Tibial nerve (tissue), 4 donors: Measurements from ENCODE around the gene PPP4R3A. TPM values are rescaled to one million over a fixed set of nuclear protein-coding genes. Genes with fewer than 3 reads are reported as not detected.

Experiments
- DNase-seq, 2 donors: peaks; one replicate each; pipeline ENCODE4 v3.0.0-alpha.2; 2019; ENCODE audit warnings: low spot score in 2 of 2
- H3K27ac ChIP-seq, 4 donors: fragments of 200-600 bp; sonication (generic) in 3 of 4; one replicate each; pipeline ENCODE4 v1.5.1; 2017 to 2019; ENCODE audit warnings: mild to moderate bottlenecking in 1 of 4
- H3K27me3 ChIP-seq, 2 donors: fragments of 200-600 bp; sonication (generic) in 1 of 2; one replicate each; pipeline versions ENCODE4 v1.5.1 to v1.6.0; 2017 to 2019
- H3K36me3 ChIP-seq, 3 donors: fragments of 200-600 bp; sonication (generic); one replicate each; pipeline ENCODE4 v1.5.1; 2018 to 2019
- H3K4me1 ChIP-seq, 4 donors: fragments of 200-600 bp; sonication (generic) in 3 of 4; one replicate each; pipeline ENCODE4 v1.5.1; 2017 to 2019
- H3K4me3 ChIP-seq, 4 donors: fragments of 200-600 bp; sonication (generic) in 3 of 4; one replicate each; pipeline ENCODE4 v1.5.1; 2017 to 2019; ENCODE audit warnings: mild to moderate bottlenecking in 1 of 4, moderate library complexity in 1 of 4
- H3K9me3 ChIP-seq, 4 donors: fragments of 200-600 bp; sonication (generic) in 3 of 4; one replicate each; pipeline ENCODE4 v1.5.1; 2017 to 2019
- CTCF ChIP-seq, 5 experiments: fragments of 200-600 bp in 3 of 5; fragments of 450-650 bp in 2 of 5; sonication (generic) in 3 of 5; IDR thresholded peaks; one replicate each; pipeline ENCODE4 v1.5.1; 2016 to 2019; ENCODE audit warnings: antibody characterized with exemption in 5 of 5, mild to moderate bottlenecking in 3 of 5, moderate library complexity in 2 of 5
- EP300 ChIP-seq, 2 donors: sonication (generic); formaldehyde crosslinking; IDR thresholded peaks; one replicate each; pipeline ENCODE4 v1.6.1; 2017; ENCODE audit warnings: antibody characterized with exemption in 2 of 2, mild to moderate bottlenecking in 1 of 2
- POLR2A ChIP-seq, 2 donors: fragments of 450-650 bp; IDR thresholded peaks; one replicate each; pipeline ENCODE4 v1.6.1; 2017; ENCODE audit warnings: antibody characterized with exemption in 2 of 2, mild to moderate bottlenecking in 2 of 2, moderate library complexity in 2 of 2
- WGBS, 2 donors: methylation state at CpG; one replicate each; pipeline ENCODE4 v1.1.5; 2018; 5-methylcytosine and 5-hydroxymethylcytosine counted together
- total RNA-seq, 4 donors: library from RNA; depleted of rRNA; stranded (reverse); fragments of >200 nt; gene quantifications; one replicate each; pipeline ENCODE4 v1.1.0, GENCODE V29; 2016

The PPP4R3A gene
- total RNA-seq, 4 donors from 2014 or later = 63.3 to 104 (median 80.2) TPM

DNA sequence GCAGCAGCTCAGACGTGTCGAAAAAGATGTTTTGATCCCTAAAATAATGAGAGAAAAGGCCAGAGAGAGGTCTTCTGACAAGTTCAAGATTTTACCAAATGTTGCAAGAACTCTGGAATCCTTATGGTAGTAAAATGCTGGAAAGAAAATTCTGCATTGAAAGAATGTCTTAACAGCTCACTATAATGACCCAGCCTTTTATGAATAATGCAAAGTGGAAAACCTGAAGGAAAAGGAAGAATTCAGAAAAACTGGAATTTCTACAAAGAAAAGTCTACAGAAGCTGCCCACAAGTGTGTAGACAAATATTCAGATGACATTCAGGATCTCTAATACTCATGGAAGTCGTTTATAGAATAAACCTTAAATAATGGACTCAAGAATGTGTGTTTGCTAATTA is 90.7 kb downstream of the PPP4R3A start:
- Histone ChIP-seq H3K27ac (no peak overlapping the region), H3K36me3 (no peaks in the 10 kb centered on the region), H3K27me3 (peaks cover 0 to 17% of the 10 kb centered on the region in 2 donors), H3K4me3 (no peak overlapping the region), H3K4me1 (peaks cover 0 to 26% (median 7%) of the 10 kb centered on the region in 4 donors), H3K9me3 (no peaks in the 10 kb centered on the region)
- TF ChIP-seq CTCF (IDR thresholded peaks at IDR 0.05) (no peak), EP300 (IDR thresholded peaks at IDR 0.05) (no peak), POLR2A (IDR thresholded peaks at IDR 0.05) (no peak)
- 45 to 57% methylated on average over 3 of the region's 3 CpGs for WGBS, 2 donors
- DNase-seq = no peak

GRCh38 chr14:91419044-91419397 is 91.1 kb downstream of the PPP4R3A start:
- Histone ChIP-seq H3K36me3 (no peaks in the 10 kb centered on the region), H3K4me3 (peak overlapping the region in 1 of 4 donors; percentile 28), H3K27me3 (peaks cover 0 to 17% of the 10 kb centered on the region in 2 donors), H3K4me1 (peaks cover 0 to 26% (median 7%) of the 10 kb centered on the region in 4 donors), H3K9me3 (no peaks in the 10 kb centered on the region), H3K27ac (no peak overlapping the region)
- 48% methylated on average over 12 of the region's 12 CpGs for WGBS, 2 donors
- DNase-seq = no peak
- TF ChIP-seq POLR2A (IDR thresholded peaks at IDR 0.05) = no peak
- TF ChIP-seq CTCF (IDR thresholded peaks at IDR 0.05) = peak in 1 of 5 experiments; percentile 2

DNA sequence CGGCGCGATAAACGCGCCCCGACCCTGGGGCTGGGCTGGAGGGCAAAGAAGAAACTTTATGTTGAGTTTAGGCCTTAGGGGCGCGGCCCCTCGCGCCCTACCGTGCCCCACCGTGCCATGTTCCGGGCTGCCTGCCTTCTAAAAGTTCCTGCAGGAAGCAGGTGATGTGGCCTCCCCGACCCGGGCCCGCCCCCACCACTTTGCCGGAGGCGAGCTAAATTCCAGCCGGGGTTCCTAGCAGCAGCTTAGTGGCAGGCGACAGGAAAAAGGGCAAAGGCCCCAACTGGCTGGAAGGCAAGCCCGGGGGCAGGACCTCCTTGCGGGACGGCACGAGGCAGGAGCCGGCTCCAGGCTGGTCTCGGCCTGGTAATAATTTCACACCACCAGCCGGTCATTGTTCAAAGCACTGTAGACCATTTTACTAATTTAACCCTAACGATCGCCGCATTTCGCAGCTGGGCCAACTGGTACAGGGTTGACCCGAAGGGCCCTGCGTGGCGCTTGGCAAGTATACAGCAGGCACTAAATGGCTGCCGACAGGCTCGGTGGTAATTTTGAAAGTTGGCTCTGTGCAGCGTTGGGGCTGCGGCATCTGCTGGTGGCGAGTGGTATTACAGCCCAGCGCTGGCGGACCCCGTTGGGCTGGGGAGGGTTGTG is 91.6 kb downstream of the PPP4R3A start:
- H3K27me3 ChIP-seq = peaks cover 0 to 17% of the 10 kb centered on the region in 2 donors
- H3K36me3 ChIP-seq = no peaks in the 10 kb centered on the region
- peak overlapping the region in 2 of 4 donors; percentile 9 to 51 for H3K27ac ChIP-seq
- TF ChIP-seq EP300 (IDR thresholded peaks at IDR 0.05) = peak in 1 of 2 donors; percentile 17
- no peak for TF ChIP-seq POLR2A (IDR thresholded peaks at IDR 0.05)
- TF ChIP-seq CTCF (IDR thresholded peaks at IDR 0.05) = peak; percentile 87 to 99 (median 93)
- peak overlapping the region; percentile 2 to 60 (median 34) for H3K4me3 ChIP-seq
- no peaks in the 10 kb centered on the region for H3K9me3 ChIP-seq
- peak; percentile 31 to 77 for DNase-seq
- 0 to 2% methylated on average over 22 to 42 of the region's 42 CpGs for WGBS, 2 donors
- peaks cover 0 to 26% (median 7%) of the 10 kb centered on the region in 4 donors for H3K4me1 ChIP-seq

- Histone ChIP-seq H3K4me3 (peak overlapping the region; percentile 2 to 60 (median 34)), H3K27me3 (peaks cover 0 to 17% of the 10 kb centered on the region in 2 donors), H3K9me3 (no peaks in the 10 kb centered on the region), H3K36me3 (no peaks in the 10 kb centered on the region), H3K27ac (peak overlapping the region in 2 of 4 donors; percentile 9 to 51), H3K4me1 (peaks cover 0 to 26% (median 7%) of the 10 kb centered on the region in 4 donors)
- TF ChIP-seq POLR2A (IDR thresholded peaks at IDR 0.05) = no peak
- TF ChIP-seq CTCF (IDR thresholded peaks at IDR 0.05) = no peak
- no peak for TF ChIP-seq EP300 (IDR thresholded peaks at IDR 0.05)
- DNase-seq = no peak
- WGBS, 2 donors = 6% methylated on average over 3 of the region's 53 CpGs; no CpG with 5 or more reads in 1 of the 2 donors
These were observed 92.1 kb downstream of the PPP4R3A start for GRCh38 chr14:91417983-91418386.
